Colonic mucosa (tissue), 4 donors: ENCODE data around the gene PLCB4. TPM values are rescaled to one million over a fixed set of nuclear protein-coding genes. Genes with fewer than 3 reads are reported as not detected.

Source experiments
- DNase-seq: peaks from one replicate; pipeline ENCODE4 v3.0.0-alpha.2; 2020
- H3K27ac ChIP-seq: fragments of 200-600 bp; one replicate; pipeline ENCODE4 v1.8.0; 2021
- H3K27me3 ChIP-seq: fragments of 200-600 bp; one replicate; pipeline ENCODE4 v1.8.0; 2021
- H3K36me3 ChIP-seq: fragments of 200-600 bp; one replicate; pipeline ENCODE4 v1.8.0; 2021
- H3K4me1 ChIP-seq: fragments of 200-600 bp; one replicate; pipeline ENCODE4 v1.8.0; 2021; ENCODE audit warnings: mild to moderate bottlenecking
- H3K4me3 ChIP-seq: fragments of 200-600 bp; one replicate; pipeline ENCODE4 v1.8.0; 2021
- H3K9ac ChIP-seq, 2 donors: one replicate each; pipeline ENCODE4 v1.7.0; 2013; ENCODE audit warnings: control low read depth in 2 of 2, low read depth in 2 of 2, low read length in 2 of 2
- H3K9me3 ChIP-seq: fragments of 200-600 bp; one replicate; pipeline ENCODE4 v1.8.0; 2021
- intact Hi-C: fragments of 100-400 bp; cut with DNase I; formaldehyde crosslinking; loops from one replicate; pipeline ENCODE4 v1.14.1; 2022
- total RNA-seq, 2 donors: library from RNA; stranded (reverse); fragmentation: NEBNext Ultra II Directional in 1 of 2; extraction: Animal tissue kit (Norgen Biotek cat#: 25700) in 1 of 2; gene quantifications; one replicate each; pipeline ENCODE4 v1.2.1, GENCODE V29; 2021
- TF ChIP-seq, protein P1 (sequence below): fragments of 200-600 bp; IDR thresholded peaks from one replicate; pipeline ENCODE4 v1.8.0; 2022; ENCODE audit warnings: antibody characterized with exemption, mild to moderate bottlenecking
- donor health status: healthy.
- donor health status: DM: no; HTN: no; CAD: no.
- donor health status: DM: no; HTN: no; CAD: no.

Gene PLCB4
- total RNA-seq, 2 donors from 2014 or later, result 39.4 to 39.5 TPM

DNA sequence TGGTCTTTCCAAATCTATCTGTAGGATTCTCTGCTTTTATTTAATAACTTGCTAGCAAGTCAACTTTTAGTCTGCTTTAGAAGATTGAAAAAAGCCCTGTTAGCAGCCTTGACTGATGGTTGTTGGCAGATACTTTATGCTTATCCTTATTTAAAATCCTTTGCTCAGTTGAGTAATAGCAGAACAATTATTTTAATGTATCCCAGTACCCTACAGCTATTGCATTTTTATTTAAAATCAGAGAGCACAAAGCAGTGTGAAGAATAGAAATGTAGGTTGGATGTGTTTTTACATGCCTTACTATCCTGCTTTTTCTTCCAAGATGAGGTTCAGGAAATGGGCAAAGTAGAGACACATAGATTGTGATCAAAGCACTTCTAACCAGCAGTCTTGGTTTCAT lies 298.4 kb downstream of the PLCB4 start:
- intact Hi-C loops, result no loop called here
- Histone ChIP-seq H3K4me1 (no peaks in the 10 kb centered on the region), H3K36me3 (no peaks in the 10 kb centered on the region), H3K9ac (no peak overlapping the region), H3K27ac (no peak overlapping the region), H3K9me3 (no peaks in the 10 kb centered on the region), H3K27me3 (no peaks in the 10 kb centered on the region), H3K4me3 (no peak overlapping the region)
- TF ChIP-seq, protein P1, sequence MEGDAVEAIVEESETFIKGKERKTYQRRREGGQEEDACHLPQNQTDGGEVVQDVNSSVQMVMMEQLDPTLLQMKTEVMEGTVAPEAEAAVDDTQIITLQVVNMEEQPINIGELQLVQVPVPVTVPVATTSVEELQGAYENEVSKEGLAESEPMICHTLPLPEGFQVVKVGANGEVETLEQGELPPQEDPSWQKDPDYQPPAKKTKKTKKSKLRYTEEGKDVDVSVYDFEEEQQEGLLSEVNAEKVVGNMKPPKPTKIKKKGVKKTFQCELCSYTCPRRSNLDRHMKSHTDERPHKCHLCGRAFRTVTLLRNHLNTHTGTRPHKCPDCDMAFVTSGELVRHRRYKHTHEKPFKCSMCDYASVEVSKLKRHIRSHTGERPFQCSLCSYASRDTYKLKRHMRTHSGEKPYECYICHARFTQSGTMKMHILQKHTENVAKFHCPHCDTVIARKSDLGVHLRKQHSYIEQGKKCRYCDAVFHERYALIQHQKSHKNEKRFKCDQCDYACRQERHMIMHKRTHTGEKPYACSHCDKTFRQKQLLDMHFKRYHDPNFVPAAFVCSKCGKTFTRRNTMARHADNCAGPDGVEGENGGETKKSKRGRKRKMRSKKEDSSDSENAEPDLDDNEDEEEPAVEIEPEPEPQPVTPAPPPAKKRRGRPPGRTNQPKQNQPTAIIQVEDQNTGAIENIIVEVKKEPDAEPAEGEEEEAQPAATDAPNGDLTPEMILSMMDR, result no peak
- DNase-seq, result no peak

DNA sequence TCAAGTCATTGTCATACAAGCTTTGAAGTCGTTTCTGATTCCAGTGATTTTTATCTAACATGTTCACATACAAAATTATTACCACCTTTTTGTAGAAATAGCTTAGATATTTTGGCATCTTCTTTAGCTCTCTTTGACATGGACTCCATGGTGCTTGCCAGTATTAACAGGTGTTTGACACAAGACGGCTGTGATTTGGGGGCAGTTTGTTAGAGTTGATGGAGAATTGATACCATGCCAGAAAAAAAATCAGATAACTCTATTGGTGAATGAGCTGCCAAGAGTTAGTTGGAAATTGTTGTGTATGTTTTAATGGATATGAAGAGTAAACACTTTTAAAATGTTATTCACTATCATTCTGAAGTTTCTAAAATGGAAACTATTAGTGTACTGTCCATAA lies 298.9 kb downstream of the PLCB4 start:
- Histone ChIP-seq H3K9me3 (no peaks in the 10 kb centered on the region), H3K36me3 (no peaks in the 10 kb centered on the region), H3K27ac (no peak overlapping the region), H3K4me3 (no peak overlapping the region), H3K9ac (no peak overlapping the region), H3K27me3 (no peaks in the 10 kb centered on the region), H3K4me1 (no peaks in the 10 kb centered on the region)
- intact Hi-C loops, result no loop called here
- TF ChIP-seq, protein P1, result no peak
- no peak for DNase-seq

DNA sequence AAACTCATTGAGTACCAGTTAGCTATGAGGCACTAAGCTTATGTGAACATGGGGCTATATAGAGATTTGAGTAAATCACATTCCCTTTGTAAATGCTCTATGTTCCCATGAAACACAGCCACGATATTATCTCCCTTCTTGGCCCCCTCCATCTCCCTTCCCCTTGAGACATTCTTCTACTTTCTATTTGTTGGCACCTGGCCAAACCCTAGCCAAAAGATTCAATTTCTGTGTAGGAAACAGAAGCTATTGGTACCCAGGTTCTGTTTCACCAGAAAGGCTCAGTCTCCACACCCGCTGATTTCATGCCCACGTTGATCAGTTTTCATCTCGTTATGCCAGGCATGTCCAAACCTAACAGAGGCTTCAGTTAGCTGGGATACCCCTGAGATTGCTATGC lies 300.0 kb downstream of the PLCB4 start:
- TF ChIP-seq, protein P1, result no peak
- Histone ChIP-seq H3K9ac (no peak overlapping the region), H3K36me3 (no peaks in the 10 kb centered on the region), H3K4me3 (no peak overlapping the region), H3K4me1 (no peaks in the 10 kb centered on the region), H3K9me3 (no peaks in the 10 kb centered on the region), H3K27me3 (no peaks in the 10 kb centered on the region), H3K27ac (no peak overlapping the region)
- no peak for DNase-seq
- intact Hi-C loops, result no loop called here

DNA sequence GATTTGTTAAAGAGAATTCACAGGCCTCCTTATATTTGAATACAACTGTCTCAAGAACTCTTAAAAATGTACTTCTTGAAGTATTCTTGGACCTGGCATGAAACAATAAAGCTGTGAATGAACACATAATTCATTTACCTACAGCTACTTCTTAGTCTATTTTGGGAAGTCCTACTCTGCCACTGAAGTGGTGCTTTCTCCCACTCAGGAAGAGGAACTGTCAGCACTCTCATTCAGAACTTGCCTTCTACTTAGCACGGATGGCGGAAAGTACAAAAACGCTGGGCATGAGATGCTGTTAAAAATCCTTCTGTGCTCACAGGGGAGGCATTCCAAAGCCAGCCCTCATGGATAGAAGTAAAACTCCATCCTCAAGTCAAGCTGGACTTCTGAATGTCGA lies 300.7 kb downstream of the PLCB4 start:
- TF ChIP-seq, protein P1, result no peak
- Histone ChIP-seq H3K27ac (no peak overlapping the region), H3K4me1 (no peaks in the 10 kb centered on the region), H3K9ac (no peak overlapping the region), H3K9me3 (no peaks in the 10 kb centered on the region), H3K27me3 (no peaks in the 10 kb centered on the region), H3K36me3 (no peaks in the 10 kb centered on the region), H3K4me3 (no peak overlapping the region)
- intact Hi-C loops, result no loop called here
- no peak for DNase-seq

DNA sequence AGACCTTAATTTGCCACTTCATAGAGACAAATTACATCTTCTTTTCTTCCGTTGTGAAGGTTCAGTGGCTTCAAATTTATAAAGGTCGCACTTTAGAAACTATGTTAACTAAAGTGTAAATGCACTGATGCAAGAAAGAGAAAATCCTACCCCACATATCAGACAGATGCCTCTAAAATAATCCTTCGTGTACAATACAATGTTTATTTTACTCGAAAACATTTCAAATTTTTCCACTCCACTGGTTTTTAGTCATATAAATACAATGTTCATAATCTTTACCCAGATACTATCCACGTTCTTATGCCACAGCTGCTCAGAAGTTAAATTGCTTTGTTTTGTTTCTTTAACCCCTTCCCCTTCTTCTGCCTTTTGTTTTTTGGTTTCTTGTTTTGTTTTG lies 305.2 kb downstream of the PLCB4 start:
- no peak overlapping the region for H3K4me3 ChIP-seq
- intact Hi-C loops, result loop anchor here (10.0 kb wide), 1 partner anchor 61 kb away; no protein-coding TSS in a partner anchor

More for the DNA sequence above, 305.2 kb downstream of the PLCB4 start:
- Histone ChIP-seq H3K27me3 (no peaks in the 10 kb centered on the region), H3K9me3 (no peaks in the 10 kb centered on the region), H3K36me3 (no peaks in the 10 kb centered on the region), H3K9ac (no peak overlapping the region), H3K27ac (no peak overlapping the region), H3K4me1 (no peaks in the 10 kb centered on the region)
- TF ChIP-seq, protein P1, result no peak
- no peak for DNase-seq
